Spleen (tissue), 7 donors: ENCODE data around the gene MOK.

Experiments
- CTCF ChIP-seq, 11 experiments: fragments of 200-600 bp in 7 of 11; fragments of 450-650 bp in 4 of 11; sonication (generic) in 4 of 11; IDR thresholded peaks in 8 of 11; conservative IDR thresholded peaks in 3 of 11; 1 replicate in 7 of 11; 2 replicates in 4 of 11; pipeline versions ENCODE4 v1.4.0 to v1.8.0; 2016 to 2021; ENCODE audit warnings: antibody characterized with exemption in 11 of 11, inconsistent platforms in 4 of 11, mild to moderate bottlenecking in 1 of 11
- POLR2A ChIP-seq, 3 donors: fragments of 450-650 bp; IDR thresholded peaks; one replicate each; pipeline ENCODE4 v1.5.1; 2017; ENCODE audit warnings: antibody characterized with exemption in 3 of 3, mild to moderate bottlenecking in 1 of 3
- POLR2AphosphoS5 ChIP-seq, 3 donors: sonication (generic); formaldehyde crosslinking; IDR thresholded peaks; one replicate each; pipeline ENCODE4 v1.5.1; 2017; ENCODE audit warnings: antibody characterized with exemption in 3 of 3
- donor health status: DM: no; HTN: no; CAD: no; lungs with moderate emphysema.
- donor health status: DM: no; HTN: no; CAD: no.
- donor health status: DM: no; HTN: no; CAD: no.

GRCh38 chr14:102222751-102223150 lies 82.2 kb downstream of the MOK start:
- no peak for TF ChIP-seq CTCF (IDR thresholded peaks at IDR 0.05 in 8 of 11, conservative IDR thresholded peaks at IDR 0.05 in 3 of 11)
- TF ChIP-seq POLR2A (IDR thresholded peaks at IDR 0.05) = no peak
- TF ChIP-seq POLR2AphosphoS5 (IDR thresholded peaks at IDR 0.05) = peak in 1 of 3 donors; percentile 33
